Left kidney (tissue), 2 donors: ENCODE measurements around the gene DEDD. TPM values are rescaled to one million over a fixed set of nuclear protein-coding genes. Genes with fewer than 3 reads are reported as not detected.

Experiments used
- DNase-seq: peaks from one replicate; pipeline ENCODE4 v3.0.0-alpha.2; 2013
- polyA plus RNA-seq: library from polyadenylated mRNA; unstranded; fragments of 120-200 nt; gene quantifications from one replicate; pipeline ENCODE4 v1.2.1, GENCODE V29; 2013; ENCODE audit not compliant: insufficient read length

The DEDD gene
- polyA plus RNA-seq, 1 donor: 57.2 TPM

DNA sequence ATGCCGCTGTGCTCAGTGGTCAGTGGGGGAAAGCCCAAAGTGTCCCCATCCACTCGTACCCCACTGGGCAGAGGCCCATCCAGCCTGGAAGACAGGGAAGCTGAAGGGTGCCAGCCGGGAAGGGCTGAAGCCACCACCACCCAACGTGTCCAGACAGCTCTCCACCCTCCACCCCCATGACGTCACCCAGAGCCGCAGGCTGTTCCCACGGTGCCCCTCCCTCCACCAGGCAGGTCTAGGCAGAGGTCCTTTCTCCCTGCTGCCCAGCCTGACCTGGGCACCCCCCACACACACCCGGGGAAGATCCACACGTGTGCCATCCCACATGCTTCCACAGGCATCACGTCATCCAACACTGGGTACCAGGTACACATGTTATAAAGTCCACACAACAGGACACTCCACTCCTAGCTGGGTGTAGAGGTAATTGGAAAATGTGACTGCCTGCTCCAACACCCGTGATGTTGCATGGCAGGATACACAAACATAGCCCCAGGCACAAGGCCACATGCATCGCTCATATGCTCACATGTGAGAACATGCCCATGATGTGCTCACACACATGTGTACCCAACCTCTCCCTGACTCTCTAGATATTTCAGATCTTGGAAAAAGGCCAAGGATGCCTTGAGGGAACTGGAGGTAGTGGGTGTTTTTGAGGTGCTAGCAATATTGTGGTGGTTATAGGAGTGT lies 57.6 kb downstream of the DEDD start:
- no peak for DNase-seq

DNA sequence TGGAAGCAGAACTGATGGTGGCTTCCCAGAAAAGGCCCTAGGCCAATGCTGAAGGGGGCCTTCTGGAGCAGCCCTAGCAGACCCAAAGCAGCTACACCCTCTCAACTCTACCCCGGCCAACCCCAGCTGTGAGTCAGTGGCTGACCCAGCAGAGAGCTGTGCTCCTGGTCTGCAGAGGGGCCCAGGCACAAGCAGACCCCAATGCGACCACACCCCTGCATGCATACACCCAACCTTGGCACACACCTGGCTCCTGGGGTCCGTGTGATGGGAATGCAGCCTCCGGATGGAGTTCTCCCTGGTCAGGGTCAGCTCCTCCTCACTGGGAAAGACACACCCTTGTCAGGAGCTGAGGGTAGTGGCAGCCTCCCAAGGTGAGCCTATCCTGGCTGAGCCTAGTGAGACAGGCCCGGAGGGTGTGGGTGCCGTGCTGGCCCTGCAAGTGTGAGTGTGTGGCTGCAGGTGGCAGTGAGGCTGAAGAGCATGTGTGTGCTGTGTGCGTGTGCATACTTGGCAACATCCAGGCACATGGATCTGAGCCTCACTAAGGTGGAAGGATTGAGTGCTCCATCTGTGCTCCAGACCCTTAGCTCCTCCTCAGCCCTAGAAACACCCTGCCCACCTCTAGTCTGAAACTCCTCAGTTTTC lies 58.9 kb downstream of the DEDD start:
- no peak for DNase-seq

DNA sequence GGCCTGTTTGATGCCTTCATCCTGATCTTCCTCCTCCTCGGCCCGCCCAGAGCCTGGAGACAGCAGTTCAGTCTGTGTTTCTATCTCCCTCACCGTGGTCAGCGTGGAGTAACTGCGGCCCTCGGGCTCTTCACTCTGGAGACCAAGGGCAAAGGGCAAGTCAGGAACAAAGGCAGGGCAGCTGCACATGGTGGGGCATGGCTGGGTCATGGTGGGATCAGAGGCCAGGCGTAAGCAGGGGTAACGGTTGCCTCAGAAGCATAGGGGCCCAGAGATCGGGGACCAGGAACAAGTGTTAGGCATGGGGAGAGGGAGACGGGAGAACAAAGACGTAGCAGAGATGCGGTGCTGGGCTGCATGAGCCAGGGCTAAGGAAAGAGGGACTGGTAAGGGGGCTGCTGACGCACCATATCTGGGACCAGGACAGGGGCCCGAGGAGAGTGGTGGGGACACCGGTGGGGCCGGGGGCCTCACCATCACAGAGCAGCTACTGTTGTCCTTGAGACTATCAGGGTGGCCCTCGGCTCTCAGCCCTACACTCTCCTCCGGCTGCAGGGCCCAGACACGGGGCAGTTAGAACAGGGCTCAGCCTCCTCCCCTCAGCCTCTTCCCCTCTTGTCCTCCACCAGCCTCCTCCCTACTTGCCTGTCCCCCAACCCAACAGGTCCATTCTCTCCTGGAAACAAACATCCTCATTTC lies 59.6 kb downstream of the DEDD start:
- DNase-seq: no peak

DNA sequence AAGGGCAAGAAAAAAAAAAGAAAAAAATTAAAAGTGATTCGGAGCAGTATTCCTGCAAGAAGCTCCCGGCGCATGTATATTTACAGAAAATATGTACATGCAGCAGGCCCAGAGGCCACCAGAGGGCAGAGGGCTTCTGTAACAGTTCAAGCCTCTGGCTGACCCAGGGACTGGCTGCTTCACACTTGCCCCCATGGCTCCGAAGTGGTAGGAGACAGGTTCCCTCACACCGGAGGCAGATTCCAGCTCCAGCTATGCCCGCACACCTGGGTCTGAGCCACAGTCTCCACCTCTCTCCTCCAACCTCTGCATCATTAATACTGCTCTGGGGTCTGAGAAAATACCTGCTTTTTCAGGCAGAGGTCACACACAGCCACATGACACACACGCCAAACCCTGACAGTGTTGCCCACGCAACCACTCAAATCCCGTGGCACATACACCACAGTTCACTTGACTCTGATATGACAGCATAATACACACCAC lies 60.5 kb downstream of the DEDD start:
- no peak for DNase-seq

Other genes with a start within 250 kb of the DEDD start
- 1.6 TPM for gene ITLN1, start 247.5 kb downstream of the DEDD start, polyA plus RNA-seq
- not detected for gene ITLN2, start 177.9 kb downstream of the DEDD start, polyA plus RNA-seq
- gene F11R, start 111.5 kb downstream of the DEDD start, polyA plus RNA-seq: 97.2 TPM
- 44.4 TPM for gene TSTD1, start 93.7 kb downstream of the DEDD start, polyA plus RNA-seq
- 67.9 TPM for gene USF1, start 86.7 kb downstream of the DEDD start, polyA plus RNA-seq
- 2.2 TPM for gene ARHGAP30, start 62.8 kb downstream of the DEDD start, polyA plus RNA-seq
- gene NECTIN4, start 43.1 kb downstream of the DEDD start, polyA plus RNA-seq: 4.0 TPM
- 15.0 TPM for gene KLHDC9, start 34.3 kb downstream of the DEDD start, polyA plus RNA-seq
- 61.2 TPM for gene PFDN2, start 14.6 kb downstream of the DEDD start, polyA plus RNA-seq
- gene NIT1, start 14.6 kb downstream of the DEDD start, polyA plus RNA-seq: 50.5 TPM
- gene UFC1, start 21.3 kb upstream of the DEDD start, polyA plus RNA-seq: 142 TPM
- gene USP21, start 26.8 kb upstream of the DEDD start, polyA plus RNA-seq: 58.3 TPM
- gene PPOX, start 33.8 kb upstream of the DEDD start, polyA plus RNA-seq: 46.6 TPM
- gene B4GALT3, start 44.8 kb upstream of the DEDD start, polyA plus RNA-seq: 36.8 TPM
- 1.4 TPM for gene ADAMTS4, start 66.4 kb upstream of the DEDD start, polyA plus RNA-seq
- 211 TPM for gene NDUFS2, start 69.7 kb upstream of the DEDD start, polyA plus RNA-seq
- 10.8 TPM for gene FCER1G, start 82.6 kb upstream of the DEDD start, polyA plus RNA-seq
- gene APOA2, start 91.0 kb upstream of the DEDD start, polyA plus RNA-seq: not detected
- gene TOMM40L, start 93.4 kb upstream of the DEDD start, polyA plus RNA-seq: 14.4 TPM
- gene NR1I3, start 105.5 kb upstream of the DEDD start, polyA plus RNA-seq: 3.6 TPM
- gene PCP4L1, start 126.1 kb upstream of the DEDD start, polyA plus RNA-seq: 1.2 TPM
- gene MPZ, start 177.3 kb upstream of the DEDD start, polyA plus RNA-seq: 3.5 TPM
- 272 TPM for gene SDHC, start 181.7 kb upstream of the DEDD start, polyA plus RNA-seq
- gene CFAP126, start 235.2 kb upstream of the DEDD start, polyA plus RNA-seq: 15.2 TPM